GM18867 (cell line): ENCODE measurements around the gene GTPBP8.
"Not testable (repeated sequence)": the region's sequence is repeated elsewhere in the genome, so short reads cannot be mapped to it uniquely, and the experiment has no call there.

Experiments used
- ATAC-seq: cut with Tn5 transposase; IDR thresholded peaks from one replicate; pipeline ENCODE4 v1.9.1; 2021; ENCODE audit warnings: mild to moderate bottlenecking, moderate library complexity; ENCODE audit not compliant: unreplicated experiment

The GTPBP8 gene

GRCh38 chr3:112995800-112996199 lies 5.0 kb downstream of the GTPBP8 start:
- no peak for ATAC-seq

GRCh38 chr3:113000691-113001090 lies 9.9 kb downstream of the GTPBP8 start:
- no peak for ATAC-seq

DNA sequence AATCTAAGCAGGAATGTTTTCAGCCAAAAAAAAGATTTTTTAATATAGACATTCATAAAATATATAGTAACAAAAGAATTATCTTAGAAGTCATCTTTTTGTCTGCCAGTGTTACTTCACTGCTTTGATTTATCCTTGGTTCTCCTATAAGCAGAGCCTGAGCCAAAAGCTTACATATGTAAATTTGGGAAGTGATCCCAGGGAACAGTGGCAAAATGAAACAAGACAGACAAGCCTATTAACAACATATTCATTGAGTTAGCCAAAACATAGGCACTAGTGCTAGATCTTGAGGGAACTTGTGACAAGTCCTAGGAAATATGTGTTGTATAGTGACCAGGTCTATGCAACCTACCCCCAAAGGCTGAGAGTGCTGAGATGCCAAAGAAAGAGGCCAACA lies 11.3 kb downstream of the GTPBP8 start:
- ATAC-seq = no peak

DNA sequence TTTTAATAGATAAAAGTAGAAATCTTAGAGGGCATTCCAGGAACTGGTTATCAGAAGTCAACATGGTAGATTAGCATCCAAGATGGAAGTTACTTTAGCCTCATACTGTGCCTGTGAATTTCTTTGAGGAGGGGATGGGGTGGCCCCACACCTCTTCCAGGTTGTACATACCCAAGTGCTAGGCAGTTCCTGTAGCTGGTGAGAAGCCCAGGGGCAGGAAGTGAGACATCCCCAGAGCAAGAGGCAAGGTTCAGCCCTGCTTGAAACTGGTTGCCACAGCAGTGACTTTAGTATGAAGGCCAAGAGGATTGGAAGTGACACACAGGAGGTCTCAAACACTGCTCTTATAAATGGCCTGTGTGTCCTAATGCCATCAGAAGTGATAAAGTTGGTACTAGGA lies 11.9 kb downstream of the GTPBP8 start:
- ATAC-seq = no peak

DNA sequence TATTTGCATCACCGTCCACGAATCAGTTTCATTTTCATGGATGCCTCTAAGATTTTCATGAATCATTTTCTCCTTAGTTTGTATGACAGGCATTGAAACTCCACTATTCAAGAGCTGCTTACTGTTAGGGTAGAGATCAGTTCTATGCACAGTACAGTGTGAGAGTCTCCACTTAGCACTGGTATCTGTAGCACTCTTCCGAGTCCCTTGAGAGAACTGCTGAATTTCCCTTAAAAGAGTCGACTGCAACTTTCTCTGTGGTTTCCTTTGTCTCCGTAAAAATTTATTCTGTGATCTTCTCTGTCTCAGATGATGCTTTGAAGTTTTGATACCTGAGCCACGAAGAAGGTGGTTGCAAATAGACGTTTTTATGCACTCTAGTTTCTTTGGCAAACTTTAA lies 14.8 kb downstream of the GTPBP8 start:
- ATAC-seq = no peak

GRCh38 chr3:113006359-113007056 lies 15.7 kb downstream of the GTPBP8 start:
- ATAC-seq = no peak

DNA sequence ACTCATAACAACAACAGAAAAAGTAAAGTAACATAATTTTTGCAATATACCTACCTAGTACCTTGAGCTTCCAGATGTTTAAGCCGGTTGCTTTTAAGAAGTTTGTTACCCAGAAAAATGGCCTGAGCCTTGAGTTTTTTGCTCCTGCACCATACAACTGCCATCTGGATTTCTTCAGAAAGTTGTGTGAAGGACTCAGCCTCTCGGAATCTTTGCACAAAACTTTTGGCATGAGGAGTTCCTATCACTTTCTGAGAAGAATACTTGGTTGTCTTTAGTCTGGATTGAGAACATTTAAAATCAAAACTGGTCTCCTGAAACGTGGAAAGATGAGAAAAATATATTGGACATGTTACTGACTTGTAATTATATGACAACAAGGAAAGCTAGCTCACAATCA lies 17.3 kb downstream of the GTPBP8 start:
- no peak for ATAC-seq

DNA sequence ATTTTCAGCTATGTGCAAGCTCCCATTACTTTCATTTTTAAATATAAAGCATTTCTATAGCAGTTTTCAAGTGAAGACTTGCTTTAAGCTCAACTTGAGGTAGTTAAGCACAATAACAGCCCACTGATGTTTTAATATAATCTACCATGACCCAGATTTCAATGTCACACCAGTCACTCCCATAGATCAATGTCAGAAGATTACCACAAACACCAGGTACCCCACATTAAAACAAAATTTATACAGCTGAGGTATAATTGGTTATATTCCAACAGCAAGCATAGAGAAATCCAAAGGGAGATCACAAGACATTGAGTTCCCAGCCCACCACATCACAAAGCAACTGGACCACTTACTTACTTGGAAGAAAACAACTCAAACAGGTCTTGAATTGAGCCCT lies 22.8 kb downstream of the GTPBP8 start:
- no peak for ATAC-seq

DNA sequence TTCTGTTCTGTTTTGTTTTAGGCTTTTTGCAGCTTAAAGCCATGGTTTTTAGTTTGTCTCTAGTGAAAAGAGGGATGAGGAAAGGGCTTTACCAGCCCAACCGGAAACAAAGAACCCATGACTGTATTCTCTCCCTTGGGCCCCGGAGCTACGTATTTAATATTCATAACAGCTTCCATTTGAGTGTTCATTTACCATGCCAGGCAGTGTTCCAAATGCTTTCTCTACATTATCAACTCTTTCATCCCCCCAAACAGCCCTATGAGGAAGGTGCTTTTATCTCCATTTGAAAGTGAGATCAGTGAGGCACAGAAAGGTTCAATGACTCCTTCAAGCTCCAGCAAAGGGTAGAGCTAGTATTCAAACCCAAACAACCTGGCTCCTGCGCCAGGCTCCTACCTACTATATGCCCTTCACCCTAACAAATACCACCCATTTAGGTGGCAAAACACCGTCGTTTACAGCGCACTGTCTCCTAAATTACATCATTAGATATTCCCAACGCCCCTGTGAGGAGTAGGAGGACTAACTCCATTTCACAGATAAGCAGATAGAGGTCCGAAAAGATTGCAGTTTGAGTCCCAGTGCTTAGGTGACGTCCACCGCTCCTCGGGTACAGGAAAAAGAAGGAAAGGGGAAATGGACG lies 27.9 kb downstream of the GTPBP8 start:
- peak; percentile 1 for ATAC-seq

- peak; percentile 93 for ATAC-seq
Measured at GRCh38 chr3:113019182-113020137, 28.7 kb downstream of the GTPBP8 start.

GRCh38 chr3:113021471-113021870 lies 30.7 kb downstream of the GTPBP8 start:
- no peak for ATAC-seq

- ATAC-seq = no peak
Measured at GRCh38 chr3:113034011-113034410, 43.2 kb downstream of the GTPBP8 start.

GRCh38 chr3:113035387-113035982 lies 44.7 kb downstream of the GTPBP8 start:
- peak; percentile 88 for ATAC-seq

GRCh38 chr3:113038328-113038727 lies 47.5 kb downstream of the GTPBP8 start:
- ATAC-seq = no peak

GRCh38 chr3:113039546-113039945 lies 48.8 kb downstream of the GTPBP8 start:
- ATAC-seq = no peak

DNA sequence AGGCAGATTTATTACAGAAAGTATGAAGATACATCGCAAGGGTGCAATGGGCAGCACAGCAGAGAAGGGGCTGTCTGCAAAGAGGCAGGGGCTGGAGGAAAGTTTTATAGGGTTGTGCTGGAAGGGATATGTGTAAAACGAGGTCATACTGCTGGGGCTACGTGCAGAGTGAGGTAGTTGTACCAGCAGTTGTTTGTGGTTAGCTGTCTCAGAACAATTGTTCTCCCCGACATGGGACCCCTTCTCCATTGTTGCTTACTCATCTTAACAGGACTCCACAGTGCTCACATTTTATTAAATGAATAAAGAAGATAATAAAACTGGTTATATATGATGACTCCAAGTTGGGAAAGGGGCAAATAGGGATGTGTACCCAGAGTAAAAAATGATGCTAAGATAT lies 49.4 kb downstream of the GTPBP8 start:
- ATAC-seq = no peak

- no peak for ATAC-seq
Measured at GRCh38 chr3:113043686-113044085, 52.9 kb downstream of the GTPBP8 start.

- ATAC-seq = not testable (repeated sequence)
Measured at GRCh38 chr3:113046186-113046965, 55.6 kb downstream of the GTPBP8 start.

GRCh38 chr3:113051302-113051711 lies 60.5 kb downstream of the GTPBP8 start:
- ATAC-seq = peak; percentile 98
